H1 (cell line): Measurements from ENCODE around the gene PRKAR2B. TPM values are rescaled to one million over a fixed set of nuclear protein-coding genes. Genes with fewer than 3 reads are reported as not detected.

ENCODE experiments used
- BRCA1 ChIP-seq: IDR thresholded peaks from 2 replicates; pipeline ENCODE4 v1.6.1; 2012; ENCODE audit warnings: low read depth, low read length, improper control_type of control experiment
- SUZ12 ChIP-seq: fragments of 200-600 bp; sonication (generic); IDR thresholded peaks from 2 replicates; pipeline ENCODE4 v1.6.1; 2012; ENCODE audit warnings: mild to moderate bottlenecking, inconsistent platforms, low read length, moderate library complexity, mixed read lengths
- polyA plus RNA-seq, 7 experiments: library from polyadenylated mRNA; depleted of rRNA in 3 of 7; stranded (reverse) in 5 of 7; unstranded in 2 of 7; fragments of >200 nt in 5 of 7; fragments of 200-250 nt in 2 of 7; gene quantifications; 1 replicate in 5 of 7; 2 replicates in 1 of 7; 4 replicates in 1 of 7; pipeline versions ENCODE4 v1.2.1 to v1.2.3, GENCODE V29; 2011 to 2013; ENCODE audit warnings: missing spikeins in 2 of 7, mixed read lengths in 2 of 7
- total RNA-seq: library from RNA; stranded (reverse); fragmentation: NEBNext Ultra II Directional; extraction: Animal tissue kit (Norgen Biotek cat#: 25700); gene quantifications from 2 replicates; pipeline ENCODE4 v1.2.1, GENCODE V29; 2021
- TF ChIP-seq, protein P1 (sequence below), 3 experiments: IDR thresholded peaks; 1 replicate in 2 of 3; 2 replicates in 1 of 3; pipeline versions ENCODE4 v1.5.1 to v1.6.1; 2011; ENCODE audit warnings: low read length in 3 of 3, mild to moderate bottlenecking in 3 of 3, inconsistent platforms in 2 of 3, low read depth in 1 of 3, moderate library complexity in 1 of 3; ENCODE audit not compliant: insufficient read depth in 1 of 3; ENCODE audit errors: control extremely low read depth in 1 of 3

PRKAR2B gene
- total and polyA plus RNA-seq, 2 of the 8 experiments (the other 6 are each of a cell fraction or from before 2014, with no cell fraction given), result 10.4 to 37.0 TPM

DNA sequence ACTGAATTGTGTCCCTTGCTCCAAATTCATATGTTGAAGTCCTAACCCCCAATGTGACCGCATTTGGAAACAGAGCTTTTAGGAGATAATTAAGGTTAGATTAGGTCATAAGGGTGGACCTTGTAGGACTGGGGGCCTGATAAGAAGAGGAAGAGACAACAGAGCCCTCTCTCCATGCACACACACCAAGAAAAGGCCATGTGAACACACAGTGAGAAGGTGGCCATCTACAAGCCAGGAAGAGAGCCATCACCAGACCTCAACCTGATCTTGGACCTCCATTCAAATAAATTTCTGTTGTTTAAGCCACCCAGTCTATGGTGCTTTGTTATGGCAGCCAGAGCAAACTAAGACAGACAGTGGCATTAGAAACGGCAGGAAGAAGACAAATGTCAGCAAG is 12.5 kb upstream of the PRKAR2B start (continued):
- TF ChIP-seq BRCA1, result no peak
- TF ChIP-seq, protein P1, sequence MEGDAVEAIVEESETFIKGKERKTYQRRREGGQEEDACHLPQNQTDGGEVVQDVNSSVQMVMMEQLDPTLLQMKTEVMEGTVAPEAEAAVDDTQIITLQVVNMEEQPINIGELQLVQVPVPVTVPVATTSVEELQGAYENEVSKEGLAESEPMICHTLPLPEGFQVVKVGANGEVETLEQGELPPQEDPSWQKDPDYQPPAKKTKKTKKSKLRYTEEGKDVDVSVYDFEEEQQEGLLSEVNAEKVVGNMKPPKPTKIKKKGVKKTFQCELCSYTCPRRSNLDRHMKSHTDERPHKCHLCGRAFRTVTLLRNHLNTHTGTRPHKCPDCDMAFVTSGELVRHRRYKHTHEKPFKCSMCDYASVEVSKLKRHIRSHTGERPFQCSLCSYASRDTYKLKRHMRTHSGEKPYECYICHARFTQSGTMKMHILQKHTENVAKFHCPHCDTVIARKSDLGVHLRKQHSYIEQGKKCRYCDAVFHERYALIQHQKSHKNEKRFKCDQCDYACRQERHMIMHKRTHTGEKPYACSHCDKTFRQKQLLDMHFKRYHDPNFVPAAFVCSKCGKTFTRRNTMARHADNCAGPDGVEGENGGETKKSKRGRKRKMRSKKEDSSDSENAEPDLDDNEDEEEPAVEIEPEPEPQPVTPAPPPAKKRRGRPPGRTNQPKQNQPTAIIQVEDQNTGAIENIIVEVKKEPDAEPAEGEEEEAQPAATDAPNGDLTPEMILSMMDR (IDR thresholded peaks at IDR 0.05; ENCODE audit: control extremely low read depth in 1 of 3, insufficient read depth in 1 of 3, low read depth in 1 of 3, low read length in 3 of 3), result no peak
- TF ChIP-seq SUZ12, result no peak
- TF ChIP-seq, all 59 proteins: peak for 0
